ENCODE results near the gene BLOC1S4. TPM values are rescaled to one million over a fixed set of nuclear protein-coding genes. Genes with fewer than 3 reads are reported as not detected.

Gene BLOC1S4
- total RNA-seq, 4 donors from 2014 or later = 8.5 to 26.6 (median 11.7) TPM

DNA sequence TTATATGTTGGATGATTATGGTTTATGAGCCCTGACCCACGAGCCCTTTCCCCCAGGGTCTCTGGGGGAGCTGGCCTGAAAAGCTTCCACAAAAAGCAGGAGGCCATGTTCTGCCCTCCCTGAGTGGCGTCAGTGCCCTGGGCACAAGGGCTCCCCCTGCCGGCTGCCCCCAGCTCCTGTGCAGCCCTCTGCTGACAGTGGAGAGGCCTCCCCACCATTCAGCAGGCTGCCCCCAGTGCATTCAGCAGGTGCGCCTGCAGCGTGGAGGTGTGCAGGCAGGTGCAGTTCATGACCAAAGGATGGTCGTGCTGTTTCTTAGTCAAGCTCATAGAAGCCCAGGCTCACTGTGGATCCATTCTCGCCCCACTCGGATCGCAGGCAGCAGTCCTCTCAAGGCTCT is 34.8 kb upstream of the BLOC1S4 start:
- DNase-seq = no peak
- no peak overlapping the region for H3K27ac ChIP-seq
- H3K9me3 ChIP-seq = no peaks in the 10 kb centered on the region
- no peaks in the 10 kb centered on the region for H3K36me3 ChIP-seq
- H3K4me3 ChIP-seq = no peak overlapping the region
- H3K4me1 ChIP-seq = peaks cover 5 to 8% of the 10 kb centered on the region in 2 donors
- no peaks in the 10 kb centered on the region for H3K27me3 ChIP-seq
- TF ChIP-seq POLR2A (IDR thresholded peaks at IDR 0.05) (no peak), CTCF (IDR thresholded peaks at IDR 0.05) (no peak)
- intact Hi-C loops (cut with DNase I; ENCODE audit: low total_unique reads) = no loop called here

DNA sequence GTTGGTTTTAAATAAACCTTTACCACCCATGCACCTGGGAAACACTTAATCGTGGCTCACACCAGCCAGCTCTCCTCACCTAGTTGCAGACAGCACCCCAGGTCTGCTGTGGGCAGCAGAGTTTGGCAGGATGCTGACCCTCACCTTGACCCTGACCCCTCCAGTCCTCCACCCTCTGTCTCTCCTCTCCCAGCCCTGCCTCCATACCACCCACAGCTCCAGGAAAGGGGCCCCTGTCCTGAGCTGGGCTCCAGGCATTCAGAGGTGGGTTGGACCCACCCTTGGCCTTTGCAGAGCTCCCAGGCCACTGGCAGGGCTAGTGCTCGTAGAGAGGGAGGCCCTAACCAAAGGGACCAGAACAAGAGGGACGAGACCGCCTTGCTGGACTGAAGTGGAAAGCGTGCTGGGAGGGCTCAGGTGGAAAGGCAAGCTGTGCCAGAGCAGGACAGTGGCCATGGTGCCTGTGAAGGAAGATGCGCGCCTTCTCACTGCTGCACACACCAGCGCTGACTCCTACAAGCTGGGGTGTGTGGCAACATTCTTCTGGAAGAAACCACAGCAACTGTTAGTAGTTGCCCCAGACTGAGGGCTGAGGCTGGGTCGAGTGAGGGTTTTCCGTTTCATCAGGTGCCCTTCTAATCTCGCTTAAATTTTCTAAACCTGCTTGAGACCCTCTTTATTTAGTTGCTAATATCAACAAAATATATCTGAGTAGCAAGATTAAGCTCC is 32.9 kb upstream of the BLOC1S4 start:
- DNase-seq = no peak
- H3K4me3 ChIP-seq = no peak overlapping the region
- H3K27me3 ChIP-seq = no peaks in the 10 kb centered on the region
- intact Hi-C loops (cut with DNase I; ENCODE audit: low total_unique reads) = no loop called here
- no peaks in the 10 kb centered on the region for H3K9me3 ChIP-seq
- TF ChIP-seq CTCF (IDR thresholded peaks at IDR 0.05) (no peak), POLR2A (IDR thresholded peaks at IDR 0.05) (no peak)
- no peaks in the 10 kb centered on the region for H3K4me1 ChIP-seq
- H3K36me3 ChIP-seq = no peaks in the 10 kb centered on the region
- no peak overlapping the region for H3K27ac ChIP-seq

DNA sequence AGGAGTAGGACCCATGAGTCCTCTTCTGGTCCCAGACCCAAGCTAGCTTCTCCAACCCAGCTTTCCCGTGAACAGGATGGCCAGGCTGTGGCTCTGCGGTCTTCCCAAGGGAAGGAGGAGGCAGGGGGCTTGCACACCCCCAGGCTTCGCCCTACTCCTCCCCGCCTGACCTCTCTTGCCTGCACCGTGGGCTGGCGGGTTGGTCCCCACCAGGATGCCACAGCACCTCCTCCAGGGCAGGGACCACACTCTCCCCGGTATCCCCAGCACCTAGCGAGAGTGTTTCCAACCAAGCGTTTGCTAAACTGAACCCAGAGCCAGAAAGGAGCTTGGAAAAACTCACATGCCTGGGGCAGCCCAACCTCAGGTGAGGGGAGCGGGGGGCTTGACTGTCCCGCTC is 31.3 kb upstream of the BLOC1S4 start:
- Histone ChIP-seq H3K9me3 (no peaks in the 10 kb centered on the region), H3K4me1 (no peaks in the 10 kb centered on the region), H3K4me3 (no peak overlapping the region), H3K27ac (no peak overlapping the region), H3K36me3 (no peaks in the 10 kb centered on the region), H3K27me3 (no peaks in the 10 kb centered on the region)
- intact Hi-C loops (cut with DNase I; ENCODE audit: low total_unique reads) = no loop called here
- DNase-seq = no peak
- TF ChIP-seq POLR2A (IDR thresholded peaks at IDR 0.05) = no peak

- Histone ChIP-seq H3K27me3 (no peaks in the 10 kb centered on the region), H3K4me3 (no peak overlapping the region), H3K27ac (no peak overlapping the region), H3K4me1 (no peaks in the 10 kb centered on the region), H3K9me3 (no peaks in the 10 kb centered on the region), H3K36me3 (no peaks in the 10 kb centered on the region)
- DNase-seq = no peak
- intact Hi-C loops (cut with DNase I; ENCODE audit: low total_unique reads) = no loop called here
- no peak for TF ChIP-seq CTCF (IDR thresholded peaks at IDR 0.05)
- no peak for TF ChIP-seq POLR2A (IDR thresholded peaks at IDR 0.05)
Observed at GRCh38 chr4:6686104-6686787, 29.7 kb upstream of the BLOC1S4 start.

- peak overlapping the region in 1 of 2 donors; percentile 13 for H3K27ac ChIP-seq
- DNase-seq = no peak
- intact Hi-C loops (cut with DNase I; ENCODE audit: low total_unique reads) = no loop called here
Observed at GRCh38 chr4:6687947-6688878, 27.8 kb upstream of the BLOC1S4 start.

More at GRCh38 chr4:6687947-6688878, 27.8 kb upstream of the BLOC1S4 start:
- H3K4me3 ChIP-seq = no peak overlapping the region
- TF ChIP-seq POLR2A (IDR thresholded peaks at IDR 0.05) (no peak), CTCF (IDR thresholded peaks at IDR 0.05) (no peak)
- no peaks in the 10 kb centered on the region for H3K36me3 ChIP-seq
- H3K27me3 ChIP-seq = no peaks in the 10 kb centered on the region
- H3K4me1 ChIP-seq = no peaks in the 10 kb centered on the region
- no peaks in the 10 kb centered on the region for H3K9me3 ChIP-seq

Measured in uterus (tissue), 4 donors.